Neural cell (in vitro differentiated cells): ENCODE results near the gene PDE1C. TPM values are rescaled to one million over a fixed set of nuclear protein-coding genes. Genes with fewer than 3 reads are reported as not detected.

ENCODE experiments used
- H2AFZ ChIP-seq: fragments of 200-600, 300-800 bp; sonication (generic), shearing (Covaris generic); 2 replicates; pipeline ENCODE4 v1.6.0; 2014; ENCODE audit warnings: low read depth, mild to moderate bottlenecking, antibody characterized with exemption, low read length, moderate library complexity
- H3F3A ChIP-seq: fragments of 200-600 bp; shearing (Covaris generic); 2 replicates; pipeline ENCODE4 v1.6.1; 2016; ENCODE audit warnings: mild to moderate bottlenecking, moderate library complexity, mixed read lengths, antibody characterized with exemption, low read length; ENCODE audit not compliant: insufficient read depth, poor library complexity, severe bottlenecking
- H3K27ac ChIP-seq: fragments of 200-600, 300-800 bp; sonication (generic), shearing (Covaris generic); 2 replicates; pipeline ENCODE4 v1.5.1; 2014; ENCODE audit warnings: mild to moderate bottlenecking, low read length, moderate library complexity
- H3K27me3 ChIP-seq: fragments of 300-800, 200-600 bp; sonication (generic), shearing (Covaris generic); 2 replicates; pipeline ENCODE4 v1.6.0; 2014; ENCODE audit warnings: mild to moderate bottlenecking, low read depth, low read length, moderate library complexity; ENCODE audit not compliant: insufficient read depth
- H3K36me3 ChIP-seq: fragments of 300-800, 200-600 bp; sonication (generic), shearing (Covaris generic); 2 replicates; pipeline ENCODE4 v1.5.1; 2014; ENCODE audit warnings: mild to moderate bottlenecking, antibody characterized with exemption, low read length, moderate library complexity; ENCODE audit not compliant: insufficient read depth
- H3K4me2 ChIP-seq: fragments of 300-800, 200-600 bp; sonication (generic), shearing (Covaris generic); 2 replicates; pipeline ENCODE4 v1.6.0; 2014; ENCODE audit warnings: mild to moderate bottlenecking, low read length
- H3K4me3 ChIP-seq: fragments of 300-800, 200-600 bp; sonication (generic), shearing (Covaris generic); 2 replicates; pipeline ENCODE4 v1.5.1; 2014; ENCODE audit warnings: mild to moderate bottlenecking, low read length, moderate library complexity
- H3K79me2 ChIP-seq: fragments of 200-600 bp; shearing (Covaris generic); replicated peaks from 2 replicates; pipeline ENCODE4 v1.6.0; 2014; ENCODE audit warnings: mild to moderate bottlenecking, low read length, moderate library complexity; ENCODE audit not compliant: insufficient read depth
- H3K9ac ChIP-seq: fragments of 300-800, 200-600 bp; sonication (generic), shearing (Covaris generic); 2 replicates; pipeline ENCODE4 v1.6.1; 2016; ENCODE audit warnings: mild to moderate bottlenecking, low read length, mixed read lengths
- H3K9me2 ChIP-seq: fragments of 200-600 bp; shearing (Covaris generic); 2 replicates; pipeline ENCODE4 v1.6.1; 2016; ENCODE audit warnings: mild to moderate bottlenecking, low read length, mixed read lengths; ENCODE audit not compliant: insufficient read depth
- H3K9me3 ChIP-seq: fragments of 200-600, 300-800 bp; sonication (generic), shearing (Covaris generic); 2 replicates; pipeline ENCODE4 v1.6.1; 2016; ENCODE audit warnings: mild to moderate bottlenecking, mixed run types, low read length, moderate library complexity, mixed read lengths
- H4K20me1 ChIP-seq: fragments of 200-600 bp; shearing (Covaris generic); 2 replicates; pipeline ENCODE4 v1.6.1; 2016; ENCODE audit warnings: mild to moderate bottlenecking, mixed run types; ENCODE audit not compliant: insufficient read depth
- CTCF ChIP-seq: fragments of 450-650 bp; IDR thresholded peaks from 2 replicates; pipeline ENCODE4 v1.5.1; 2014; ENCODE audit warnings: antibody characterized with exemption, mild to moderate bottlenecking, moderate library complexity; ENCODE audit not compliant: poor library complexity, severe bottlenecking
- EP300 ChIP-seq: fragments of 450-650 bp; conservative IDR thresholded peaks from 2 replicates; pipeline ENCODE4 v1.6.1; 2014; ENCODE audit warnings: antibody characterized with exemption, mild to moderate bottlenecking, moderate library complexity; ENCODE audit not compliant: poor library complexity, severe bottlenecking
- EZH2 ChIP-seq: fragments of 200-600, 300-800 bp; shearing (Covaris generic), sonication (generic); IDR thresholded peaks from 2 replicates; pipeline ENCODE4 v1.6.1; 2014; ENCODE audit warnings: antibody characterized with exemption, low read length, borderline replicate concordance, mild to moderate bottlenecking; ENCODE audit not compliant: insufficient read depth, poor library complexity, severe bottlenecking
- MXI1 ChIP-seq: fragments of 450-650 bp; conservative IDR thresholded peaks from 2 replicates; pipeline ENCODE4 v1.6.1; 2014; ENCODE audit warnings: antibody characterized with exemption, mild to moderate bottlenecking; ENCODE audit not compliant: poor library complexity, severe bottlenecking
- POLR2AphosphoS5 ChIP-seq: IDR thresholded peaks from 2 replicates; pipeline ENCODE4 v1.6.1; 2012
- RAD21 ChIP-seq: fragments of 450-650 bp; conservative IDR thresholded peaks from 2 replicates; pipeline ENCODE4 v1.6.1; 2014; ENCODE audit warnings: antibody characterized with exemption, mild to moderate bottlenecking, moderate library complexity
- REST ChIP-seq: IDR thresholded peaks from 2 replicates; pipeline ENCODE4 v1.6.1; 2012; ENCODE audit warnings: borderline replicate concordance
- SMC3 ChIP-seq: fragments of 450-650 bp; conservative IDR thresholded peaks from 2 replicates; pipeline ENCODE4 v1.6.1; 2014; ENCODE audit warnings: antibody characterized with exemption, mild to moderate bottlenecking, moderate library complexity; ENCODE audit not compliant: poor library complexity
- TAF1 ChIP-seq: IDR thresholded peaks from 2 replicates; pipeline ENCODE4 v1.6.1; 2012; ENCODE audit warnings: low read depth
- polyA plus RNA-seq: library from polyadenylated mRNA; depleted of rRNA; stranded (reverse); fragments of >200 nt; gene quantifications from 2 replicates; pipeline ENCODE4 v1.2.3, GENCODE V29; 2014

The PDE1C gene
- polyA plus RNA-seq, 1 donor from 2014 or later, result 6.6 TPM

- H3K9me3 ChIP-seq, result no peaks in the 10 kb centered on the region
Measured at GRCh38 chr7:32068411-32069101, 1.7 kb downstream of the PDE1C start.

DNA sequence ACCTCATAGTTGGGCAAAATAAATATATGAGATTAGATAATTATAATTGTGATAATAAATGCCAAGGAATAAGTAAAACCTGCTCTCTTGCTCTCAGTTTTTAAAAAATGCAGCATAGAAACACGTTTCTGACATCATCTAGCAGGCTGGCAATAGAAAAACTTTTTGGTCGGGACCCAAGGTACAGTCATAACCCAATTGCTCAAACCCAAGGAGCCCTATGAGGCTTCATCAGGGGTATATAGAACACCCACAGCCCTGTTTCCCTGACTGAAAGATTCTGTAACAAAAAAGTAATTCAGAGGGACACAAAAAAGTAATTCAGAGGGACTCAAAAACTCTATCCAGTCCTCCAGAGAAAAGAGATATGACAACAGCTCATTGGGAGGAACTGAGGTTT is 3.8 kb downstream of the PDE1C start:
- Histone ChIP-seq H3K79me2 (no peaks in the 10 kb centered on the region), H2AFZ (no peak overlapping the region), H3F3A (no peaks in the 10 kb centered on the region), H3K9me3 (no peaks in the 10 kb centered on the region), H3K27me3 (peaks cover 43% of the 10 kb centered on the region), H3K27ac (no peak overlapping the region), H3K36me3 (no peaks in the 10 kb centered on the region), H3K9me2 (no peaks in the 10 kb centered on the region), H3K4me2 (no peak overlapping the region), H4K20me1 (no peaks in the 10 kb centered on the region), H3K4me3 (no peak overlapping the region), H3K9ac (no peak overlapping the region)
- TF ChIP-seq EP300 (no peak), CTCF (no peak), SMC3 (no peak), POLR2AphosphoS5 (no peak), TAF1 (no peak), RAD21 (no peak), MXI1 (no peak), EZH2 (no peak)

More at GRCh38 chr7:32068411-32069101, 1.7 kb downstream of the PDE1C start:
- H3K4me2 ChIP-seq, result no peak overlapping the region
- H4K20me1 ChIP-seq, result no peaks in the 10 kb centered on the region
- H3K9ac ChIP-seq, result no peak overlapping the region
- peaks cover 55% of the 10 kb centered on the region for H3K27me3 ChIP-seq
- H3K79me2 ChIP-seq, result no peaks in the 10 kb centered on the region
- no peaks in the 10 kb centered on the region for H3F3A ChIP-seq
- H2AFZ ChIP-seq, result no peak overlapping the region
- H3K36me3 ChIP-seq, result no peaks in the 10 kb centered on the region
- no peak overlapping the region for H3K27ac ChIP-seq
- no peak for TF ChIP-seq RAD21
- TF ChIP-seq SMC3, result no peak
- TF ChIP-seq CTCF, result no peak
- no peak for TF ChIP-seq MXI1
- no peak for TF ChIP-seq EZH2
- TF ChIP-seq EP300, result no peak
- no peak for TF ChIP-seq POLR2AphosphoS5
- no peak for TF ChIP-seq REST
- no peak for TF ChIP-seq TAF1
- H3K9me2 ChIP-seq, result no peaks in the 10 kb centered on the region
- H3K4me3 ChIP-seq, result peak overlapping the region; percentile 3
